Measurements from ENCODE around the gene NAP1L4.

The NAP1L4 gene

DNA sequence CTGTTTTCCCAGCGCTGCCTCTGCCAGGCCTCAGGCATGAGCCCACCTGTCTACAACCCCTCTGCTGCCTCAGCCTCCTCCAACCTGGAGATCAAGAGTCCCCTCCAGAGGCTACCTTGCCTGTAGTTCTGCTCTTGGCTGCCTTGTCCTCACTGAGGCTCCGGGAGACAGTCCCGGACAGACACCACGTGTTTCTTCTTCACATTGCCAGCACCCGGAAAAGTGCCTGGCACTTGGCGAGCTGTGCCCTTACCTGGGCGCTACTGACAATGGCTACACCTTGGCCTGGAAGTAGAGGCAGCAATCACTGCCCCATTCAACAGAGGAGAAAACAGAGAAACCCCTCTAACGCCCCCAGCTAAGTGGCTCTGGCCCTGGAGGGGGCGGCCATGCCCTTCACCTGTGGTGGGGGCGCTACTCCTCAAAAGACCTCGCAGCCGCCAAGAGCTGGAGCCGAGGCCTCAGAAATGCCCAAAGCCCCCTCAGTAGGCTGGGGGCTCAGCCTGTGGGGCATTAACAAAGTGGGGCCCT is 3.0 kb upstream of the NAP1L4 start:
- TF ChIP-seq EZH2 (optimal IDR thresholded peaks at IDR 0.05; ENCODE audit: low read depth, low read length) = no peak
- TF ChIP-seq, protein P1, sequence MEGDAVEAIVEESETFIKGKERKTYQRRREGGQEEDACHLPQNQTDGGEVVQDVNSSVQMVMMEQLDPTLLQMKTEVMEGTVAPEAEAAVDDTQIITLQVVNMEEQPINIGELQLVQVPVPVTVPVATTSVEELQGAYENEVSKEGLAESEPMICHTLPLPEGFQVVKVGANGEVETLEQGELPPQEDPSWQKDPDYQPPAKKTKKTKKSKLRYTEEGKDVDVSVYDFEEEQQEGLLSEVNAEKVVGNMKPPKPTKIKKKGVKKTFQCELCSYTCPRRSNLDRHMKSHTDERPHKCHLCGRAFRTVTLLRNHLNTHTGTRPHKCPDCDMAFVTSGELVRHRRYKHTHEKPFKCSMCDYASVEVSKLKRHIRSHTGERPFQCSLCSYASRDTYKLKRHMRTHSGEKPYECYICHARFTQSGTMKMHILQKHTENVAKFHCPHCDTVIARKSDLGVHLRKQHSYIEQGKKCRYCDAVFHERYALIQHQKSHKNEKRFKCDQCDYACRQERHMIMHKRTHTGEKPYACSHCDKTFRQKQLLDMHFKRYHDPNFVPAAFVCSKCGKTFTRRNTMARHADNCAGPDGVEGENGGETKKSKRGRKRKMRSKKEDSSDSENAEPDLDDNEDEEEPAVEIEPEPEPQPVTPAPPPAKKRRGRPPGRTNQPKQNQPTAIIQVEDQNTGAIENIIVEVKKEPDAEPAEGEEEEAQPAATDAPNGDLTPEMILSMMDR (IDR thresholded peaks at IDR 0.05; ENCODE audit: low read length) = no peak
- no peak for TF ChIP-seq EZH2phosphoT487 (IDR thresholded peaks at IDR 0.05; ENCODE audit: low read length)
- Histone ChIP-seq H3K79me2 (ENCODE audit: low read length) (peaks cover 17% of the 10 kb centered on the region), H3F3A (ENCODE audit: insufficient read depth, low read length) (peaks cover 16% of the 10 kb centered on the region), H2AFZ (ENCODE audit: low read length) (no peak overlapping the region), H3K36me3 (replicated peaks; ENCODE audit: insufficient read depth, low read length) (no peaks in the 10 kb centered on the region), H3K27ac (ENCODE audit: low read length) (no peak overlapping the region), H3K9me2 (replicated peaks; ENCODE audit: insufficient read depth, low read length) (no peaks in the 10 kb centered on the region), H4K20me1 (ENCODE audit: insufficient read depth, low read length) (no peaks in the 10 kb centered on the region), H3K9ac (ENCODE audit: low read length) (no peak overlapping the region), H3K9me3 (replicated peaks; ENCODE audit: insufficient read depth, low read length) (no peaks in the 10 kb centered on the region), H3K4me3 (ENCODE audit: low read length) (no peak overlapping the region), H3K27me3 (replicated peaks; ENCODE audit: insufficient read depth, low read length) (no peaks in the 10 kb centered on the region), H3K4me2 (ENCODE audit: low read depth, low read length) (no peak overlapping the region), H3K4me1 (ENCODE audit: low read length) (no peaks in the 10 kb centered on the region)
- DNase-seq = no peak

- Histone ChIP-seq H3K9ac (ENCODE audit: low read length) (no peak overlapping the region), H3K27ac (ENCODE audit: low read length) (no peak overlapping the region), H3K36me3 (replicated peaks; ENCODE audit: insufficient read depth, low read length) (no peaks in the 10 kb centered on the region), H3K79me2 (ENCODE audit: low read length) (peaks cover 25% of the 10 kb centered on the region), H3K4me1 (ENCODE audit: low read length) (no peaks in the 10 kb centered on the region), H3F3A (ENCODE audit: insufficient read depth, low read length) (peaks cover 23% of the 10 kb centered on the region), H3K4me3 (ENCODE audit: low read length) (no peak overlapping the region), H3K4me2 (ENCODE audit: low read depth, low read length) (no peak overlapping the region), H3K9me3 (replicated peaks; ENCODE audit: insufficient read depth, low read length) (no peaks in the 10 kb centered on the region), H3K9me2 (replicated peaks; ENCODE audit: insufficient read depth, low read length) (no peaks in the 10 kb centered on the region), H3K27me3 (replicated peaks; ENCODE audit: insufficient read depth, low read length) (no peaks in the 10 kb centered on the region), H2AFZ (ENCODE audit: low read length) (no peak overlapping the region), H4K20me1 (ENCODE audit: insufficient read depth, low read length) (peaks cover under 1% of the 10 kb centered on the region; the same call in 1 of the 2 replicates)
- DNase-seq = no peak
- TF ChIP-seq EZH2phosphoT487 (IDR thresholded peaks at IDR 0.05; ENCODE audit: low read length) = no peak
- TF ChIP-seq EZH2 (optimal IDR thresholded peaks at IDR 0.05; ENCODE audit: low read depth, low read length) = no peak
- TF ChIP-seq, protein P1 (IDR thresholded peaks at IDR 0.05; ENCODE audit: low read length) = no peak
Observed at GRCh38 chr11:2994336-2994730, 2.2 kb upstream of the NAP1L4 start.

- Histone ChIP-seq H3F3A (ENCODE audit: insufficient read depth, low read length) (peaks cover 37% of the 10 kb centered on the region), H3K9me3 (replicated peaks; ENCODE audit: insufficient read depth, low read length) (no peaks in the 10 kb centered on the region), H3K36me3 (replicated peaks; ENCODE audit: insufficient read depth, low read length) (no peaks in the 10 kb centered on the region), H3K9me2 (replicated peaks; ENCODE audit: insufficient read depth, low read length) (no peaks in the 10 kb centered on the region), H4K20me1 (ENCODE audit: insufficient read depth, low read length) (peaks cover 13% of the 10 kb centered on the region), H2AFZ (ENCODE audit: low read length) (peak overlapping the region; percentile 95), H3K4me2 (ENCODE audit: low read depth, low read length) (peak overlapping the region; percentile 95), H3K9ac (ENCODE audit: low read length) (peak overlapping the region; percentile 81), H3K27me3 (replicated peaks; ENCODE audit: insufficient read depth, low read length) (no peaks in the 10 kb centered on the region), H3K4me3 (ENCODE audit: low read length) (peak overlapping the region; percentile 93), H3K79me2 (ENCODE audit: low read length) (peaks cover 39% of the 10 kb centered on the region), H3K4me1 (ENCODE audit: low read length) (peaks cover 3% of the 10 kb centered on the region), H3K27ac (ENCODE audit: low read length) (no peak overlapping the region)
- DNase-seq = peak; percentile 28
- no peak for TF ChIP-seq EZH2phosphoT487 (IDR thresholded peaks at IDR 0.05; ENCODE audit: low read length)
- TF ChIP-seq, protein P1 (IDR thresholded peaks at IDR 0.05; ENCODE audit: low read length) = no peak
- TF ChIP-seq EZH2 (optimal IDR thresholded peaks at IDR 0.05; ENCODE audit: low read depth, low read length) = no peak
Observed at GRCh38 chr11:2992997-2993325, 832 bp upstream of the NAP1L4 start.
